ENCODE measurements around the gene PRKCG.

DNA sequence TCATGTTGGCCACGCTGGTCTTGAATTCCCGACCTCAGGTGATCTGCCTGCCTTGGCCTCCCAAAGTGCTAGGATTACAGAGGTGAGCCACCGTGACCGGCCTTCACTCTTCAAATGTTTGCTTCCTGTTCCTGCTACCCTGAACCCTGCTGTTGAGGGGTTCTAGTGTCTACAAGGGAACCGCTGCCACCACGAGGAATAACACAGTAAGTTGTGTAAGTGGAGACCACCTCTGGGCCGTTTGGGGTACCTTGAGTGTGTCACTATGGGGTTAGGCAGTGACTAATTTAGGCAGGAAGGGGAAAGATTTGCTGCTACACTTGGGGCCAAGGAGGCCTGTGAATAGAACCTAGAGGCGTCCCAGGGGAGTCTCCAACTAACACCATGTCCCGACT, 16.5 kb upstream of the PRKCG start:
- TF ChIP-seq POLR2A (IDR thresholded peaks at IDR 0.05) (no peak), CTCF (IDR thresholded peaks at IDR 0.05) (no peak), EP300 (IDR thresholded peaks at IDR 0.05) (no peak)
